Kidney (tissue), 14 donors: ENCODE data around the gene FBXL17. TPM values are rescaled to one million over a fixed set of nuclear protein-coding genes. Genes with fewer than 3 reads are reported as not detected.

ENCODE experiments used
- DNase-seq, 5 donors: peaks; one replicate each; pipeline ENCODE4 v3.0.0-alpha.2; 2013 to 2020
- FAIRE-seq: peaks from 2 replicates; lab custom pipeline; 2012; peaks lifted over from hg19 to GRCh38; lab: Jason Lieb, UNC
- H3K27ac ChIP-seq, 2 donors: one replicate each; pipeline ENCODE4 v1.7.0; 2013; ENCODE audit warnings: low read depth in 2 of 2, low read length in 2 of 2, inconsistent platforms in 1 of 2
- H3K27me3 ChIP-seq: one replicate; pipeline ENCODE4 v1.7.1; 2013; ENCODE audit warnings: low read length, inconsistent platforms; ENCODE audit not compliant: control insufficient read depth, insufficient read depth
- H3K36me3 ChIP-seq, 3 donors: one replicate each; pipeline versions ENCODE4 v1.7.0 to v1.7.1; 2013; ENCODE audit warnings: low read length in 3 of 3, control low read depth in 1 of 3, inconsistent platforms in 1 of 3; ENCODE audit not compliant: insufficient read depth in 3 of 3, control insufficient read depth in 2 of 3
- H3K4me1 ChIP-seq, 3 donors: one replicate each; pipeline versions ENCODE4 v1.7.0 to v1.7.1; 2013; ENCODE audit warnings: low read length in 3 of 3, inconsistent platforms in 1 of 3, low read depth in 1 of 3; ENCODE audit not compliant: control insufficient read depth in 2 of 3, insufficient read depth in 2 of 3
- H3K4me3 ChIP-seq, 3 donors: one replicate each; pipeline versions ENCODE4 v1.7.0 to v1.8.1; 2013; ENCODE audit warnings: low read length in 3 of 3, control low read depth in 1 of 3, inconsistent platforms in 1 of 3
- H3K9ac ChIP-seq, 3 donors: one replicate each; pipeline versions ENCODE4 v1.7.0 to v1.7.1; 2013; ENCODE audit warnings: low read length in 3 of 3, control low read depth in 1 of 3, inconsistent platforms in 1 of 3
- H3K9me3 ChIP-seq, 3 donors: one replicate each; pipeline versions ENCODE4 v1.7.0 to v1.7.1; 2013; ENCODE audit warnings: low read length in 3 of 3, control low read depth in 1 of 3, inconsistent platforms in 1 of 3; ENCODE audit not compliant: control insufficient read depth in 2 of 3, insufficient read depth in 1 of 3
- CTCF ChIP-seq: IDR thresholded peaks from 3 replicates; pipeline ENCODE4 v1.5.1; 2012; ENCODE audit warnings: mild to moderate bottlenecking, moderate library complexity, borderline replicate concordance; ENCODE audit not compliant: insufficient read depth; ENCODE audit errors: extremely low read depth
- intact Hi-C: fragments of 100-400 bp; cut with DNase I; formaldehyde crosslinking; loops from one replicate; pipeline ENCODE4 v1.11.1; 2022
- polyA plus RNA-seq: library from polyadenylated mRNA; stranded (reverse); fragments of 350-450 nt; fragmentation: Illumina TruSeq; extraction: RNeasy Lipid Tissue Mini Kit (QIAGEN cat#74804); gene quantifications from one replicate; pipeline ENCODE4 v1.2.3, GENCODE V29; 2014; ENCODE audit warnings: low read depth, low replicate concordance; ENCODE audit not compliant: insufficient read depth
- total RNA-seq: library from RNA; stranded (reverse); fragmentation: NEBNext Ultra II Directional; extraction: Animal tissue kit (Norgen Biotek cat#: 25700); gene quantifications from one replicate; pipeline ENCODE4 v1.2.1, GENCODE V29; 2021
- donor health status: control.
- donor health status: control.
- donor health status: control.
- donor health status: control.
- donor health status: control.
- donor health status: DM: yes; HTN: yes; CAD: no.
- donor health status: Normal renal cell carcinoma (clear cell type).

The FBXL17 gene
- total and polyA plus RNA-seq, 2 donors from 2014 or later, result 11.7 to 26.5 TPM

DNA sequence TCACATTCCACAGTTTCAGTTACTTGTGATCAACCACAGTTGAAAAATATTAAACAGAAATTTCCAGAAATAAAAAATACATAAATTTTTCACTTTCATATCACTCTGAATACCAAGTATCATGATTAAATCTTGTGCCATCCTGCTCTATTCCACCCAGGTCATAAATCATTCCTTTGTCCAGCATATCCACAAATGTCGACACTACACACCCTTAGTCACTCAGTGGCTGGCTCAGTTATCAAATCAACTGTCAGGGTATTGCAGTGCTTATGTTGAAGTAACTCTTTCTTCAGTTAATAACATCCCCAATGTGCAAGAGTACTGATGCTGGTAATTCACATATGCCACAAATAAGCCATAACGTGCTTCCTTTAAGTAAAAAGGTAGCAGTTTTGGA is 115.7 kb downstream of the FBXL17 start:
- Histone ChIP-seq H3K4me1 (no peaks in the 10 kb centered on the region), H3K9me3 (no peaks in the 10 kb centered on the region), H3K27ac (no peak overlapping the region), H3K36me3 (no peaks in the 10 kb centered on the region), H3K4me3 (no peak overlapping the region), H3K27me3 (no peaks in the 10 kb centered on the region), H3K9ac (no peak overlapping the region)
- no peak for TF ChIP-seq CTCF
- FAIRE-seq (no peak), DNase-seq (no peak)
- intact Hi-C loops, result no loop called here

DNA sequence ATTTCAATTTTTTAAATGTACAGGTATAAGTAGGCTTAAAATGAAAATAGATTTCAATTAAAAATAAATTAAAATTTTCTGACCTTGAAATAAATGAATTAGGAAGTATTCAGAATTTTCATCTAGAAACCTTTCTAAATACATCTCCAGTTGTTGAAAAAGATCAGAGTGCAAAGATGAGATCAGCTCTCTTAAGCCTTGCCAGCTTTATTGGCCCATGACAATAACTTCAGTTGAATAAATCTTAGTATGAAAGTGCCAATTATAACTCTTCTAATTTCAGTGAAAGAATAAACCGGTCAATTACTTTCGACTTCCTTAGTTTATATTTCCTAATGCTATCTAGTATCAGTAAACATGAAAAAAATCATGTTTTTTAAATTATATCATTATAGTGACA is 117.4 kb downstream of the FBXL17 start:
- Histone ChIP-seq H3K36me3 (no peaks in the 10 kb centered on the region), H3K4me3 (no peak overlapping the region), H3K27me3 (no peaks in the 10 kb centered on the region), H3K4me1 (peaks cover 0 to 2% (median 0%) of the 10 kb centered on the region in 3 donors), H3K9ac (no peak overlapping the region), H3K27ac (no peak overlapping the region), H3K9me3 (no peaks in the 10 kb centered on the region)
- peak; percentile 3 for FAIRE-seq
- DNase-seq, result no peak
- intact Hi-C loops, result no loop called here
- no peak for TF ChIP-seq CTCF

DNA sequence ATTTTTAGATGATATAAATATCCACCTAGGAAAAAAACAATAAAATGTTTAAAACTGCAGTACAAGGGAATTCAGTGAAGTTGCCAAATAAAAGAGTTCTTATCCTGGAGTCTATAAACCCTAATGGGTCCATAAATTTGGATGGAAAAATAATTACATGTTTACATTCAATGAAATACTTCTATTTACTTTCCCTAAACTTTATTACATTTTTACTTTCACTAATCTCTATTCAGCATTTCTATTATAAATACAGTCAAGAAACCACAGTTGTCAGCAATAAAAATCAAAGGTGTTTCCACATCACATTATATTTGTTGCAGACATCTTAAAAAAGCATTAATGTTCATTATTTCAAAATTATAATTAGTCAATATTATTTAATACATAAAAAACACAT is 118.6 kb downstream of the FBXL17 start:
- Histone ChIP-seq H3K27ac (no peak overlapping the region), H3K4me3 (no peak overlapping the region), H3K36me3 (no peaks in the 10 kb centered on the region), H3K9me3 (no peaks in the 10 kb centered on the region), H3K27me3 (no peaks in the 10 kb centered on the region), H3K4me1 (peaks cover 0 to 2% (median 0%) of the 10 kb centered on the region in 3 donors), H3K9ac (no peak overlapping the region)
- FAIRE-seq (peak; percentile 39), DNase-seq (no peak)
- TF ChIP-seq CTCF, result no peak
- intact Hi-C loops, result no loop called here

GRCh38 chr5:108260858-108261170 is 121.1 kb downstream of the FBXL17 start:
- Histone ChIP-seq H3K9ac (no peak overlapping the region), H3K9me3 (no peaks in the 10 kb centered on the region), H3K4me3 (no peak overlapping the region), H3K27me3 (no peaks in the 10 kb centered on the region), H3K27ac (no peak overlapping the region), H3K36me3 (no peaks in the 10 kb centered on the region), H3K4me1 (peaks cover 0 to 2% (median 0%) of the 10 kb centered on the region in 3 donors)
- DNase-seq, result no peak
- intact Hi-C loops, result no loop called here
- no peak for TF ChIP-seq CTCF
- peak; percentile 23 for FAIRE-seq
